ENCODE data around the gene OR4M1. TPM values are rescaled to one million over a fixed set of nuclear protein-coding genes. Genes with fewer than 3 reads are reported as not detected.
"Not testable (repeated sequence)": the region's sequence is repeated elsewhere in the genome, so short reads cannot be mapped to it uniquely, and the experiment has no call there.

OR4M1 gene
- total RNA-seq, 1 donor from 2014 or later = not detected

DNA sequence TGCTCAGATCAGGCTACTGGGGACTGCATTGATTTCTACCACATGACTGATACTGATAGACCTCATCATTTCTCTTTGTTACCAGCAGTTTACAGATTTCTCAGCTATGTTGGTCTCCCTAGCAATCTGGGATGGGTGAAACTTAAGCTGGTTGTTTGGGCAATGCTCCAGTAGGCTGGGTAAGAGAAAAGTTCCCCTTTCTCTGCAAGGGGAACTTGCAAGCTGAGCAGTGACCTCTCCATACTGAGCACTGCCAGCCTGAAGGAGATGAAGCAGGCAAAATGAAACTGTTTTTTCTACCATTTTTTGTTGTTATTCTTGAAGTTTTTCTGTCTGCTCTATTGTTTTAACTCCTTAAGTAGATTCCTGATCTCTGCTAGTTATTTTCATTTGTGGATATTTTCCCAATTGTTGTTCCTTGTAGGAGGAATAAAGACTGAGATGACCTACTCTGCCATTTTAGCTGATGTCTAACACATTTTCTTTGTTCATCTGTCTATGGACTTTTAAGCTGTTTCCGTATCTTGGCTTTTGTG is 1.3 kb upstream of the OR4M1 start:
- Histone ChIP-seq H3K36me3 (no peaks in the 10 kb centered on the region), H3K9me3 (peaks cover 0 to 7% of the 10 kb centered on the region in 2 donors), H3K4me3 (no peak overlapping the region), H3K27me3 (no peaks in the 10 kb centered on the region), H3K27ac (no peak overlapping the region), H3K4me1 (no peaks in the 10 kb centered on the region)
- TF ChIP-seq, protein P1, sequence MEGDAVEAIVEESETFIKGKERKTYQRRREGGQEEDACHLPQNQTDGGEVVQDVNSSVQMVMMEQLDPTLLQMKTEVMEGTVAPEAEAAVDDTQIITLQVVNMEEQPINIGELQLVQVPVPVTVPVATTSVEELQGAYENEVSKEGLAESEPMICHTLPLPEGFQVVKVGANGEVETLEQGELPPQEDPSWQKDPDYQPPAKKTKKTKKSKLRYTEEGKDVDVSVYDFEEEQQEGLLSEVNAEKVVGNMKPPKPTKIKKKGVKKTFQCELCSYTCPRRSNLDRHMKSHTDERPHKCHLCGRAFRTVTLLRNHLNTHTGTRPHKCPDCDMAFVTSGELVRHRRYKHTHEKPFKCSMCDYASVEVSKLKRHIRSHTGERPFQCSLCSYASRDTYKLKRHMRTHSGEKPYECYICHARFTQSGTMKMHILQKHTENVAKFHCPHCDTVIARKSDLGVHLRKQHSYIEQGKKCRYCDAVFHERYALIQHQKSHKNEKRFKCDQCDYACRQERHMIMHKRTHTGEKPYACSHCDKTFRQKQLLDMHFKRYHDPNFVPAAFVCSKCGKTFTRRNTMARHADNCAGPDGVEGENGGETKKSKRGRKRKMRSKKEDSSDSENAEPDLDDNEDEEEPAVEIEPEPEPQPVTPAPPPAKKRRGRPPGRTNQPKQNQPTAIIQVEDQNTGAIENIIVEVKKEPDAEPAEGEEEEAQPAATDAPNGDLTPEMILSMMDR (IDR thresholded peaks at IDR 0.05) = no peak
- DNase-seq (ENCODE audit: low spot score in 2 of 2) = no peak
- intact Hi-C loops (cut with DNase I) = no loop called here

DNA sequence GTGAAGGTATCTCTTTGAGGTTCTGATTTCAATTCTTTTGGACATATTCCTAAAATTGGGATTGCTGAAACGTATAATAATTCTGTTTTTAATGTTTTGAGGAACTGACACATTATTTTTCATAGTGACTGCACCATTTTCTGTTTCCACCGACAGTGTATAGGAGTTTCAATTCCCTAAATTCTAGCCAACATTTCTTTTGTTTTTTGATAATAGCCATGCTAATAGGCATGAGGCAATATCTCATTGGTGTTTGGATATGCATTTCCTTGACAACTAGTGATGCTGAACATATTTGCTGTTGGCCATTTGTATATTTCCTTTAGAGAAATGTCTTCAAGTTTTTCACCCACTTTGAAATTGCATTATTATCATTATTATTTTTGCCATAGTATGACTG is 850 bp upstream of the OR4M1 start:
- H3K4me3 ChIP-seq; DNase-seq (ENCODE audit: low spot score in 2 of 2); intact Hi-C loops (cut with DNase I); H3K9me3 ChIP-seq; H3K4me1 ChIP-seq; H3K27me3 ChIP-seq; H3K36me3 ChIP-seq; H3K27ac ChIP-seq: not testable (repeated sequence)

DNA sequence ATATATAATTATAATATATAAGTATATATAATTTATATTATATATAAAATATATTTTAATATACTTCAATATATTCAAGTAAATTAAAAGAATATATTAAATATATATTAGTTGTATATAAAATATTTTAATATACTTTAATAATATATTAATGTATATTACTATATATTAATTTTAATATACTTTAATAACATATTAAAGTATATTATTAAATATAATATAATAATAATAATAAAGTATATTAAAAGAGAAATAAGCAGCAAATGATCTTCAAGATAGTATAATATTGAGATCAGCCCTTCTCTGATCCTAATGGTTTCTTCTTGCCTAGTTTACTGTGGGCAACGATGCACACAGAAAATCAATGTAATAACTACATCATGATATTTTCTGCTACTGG is 2.3 kb downstream of the OR4M1 start:
- intact Hi-C loops (cut with DNase I) = no loop called here
- no peaks in the 10 kb centered on the region for H3K4me1 ChIP-seq
- no peaks in the 10 kb centered on the region for H3K27me3 ChIP-seq
- no peak overlapping the region for H3K27ac ChIP-seq
- no peaks in the 10 kb centered on the region for H3K36me3 ChIP-seq
- H3K9me3 ChIP-seq = peaks cover 0 to 7% of the 10 kb centered on the region in 2 donors
- no peak overlapping the region for H3K4me3 ChIP-seq
- no peak for DNase-seq (ENCODE audit: low spot score in 2 of 2)
- TF ChIP-seq, protein P1 (IDR thresholded peaks at IDR 0.05) = no peak

DNA sequence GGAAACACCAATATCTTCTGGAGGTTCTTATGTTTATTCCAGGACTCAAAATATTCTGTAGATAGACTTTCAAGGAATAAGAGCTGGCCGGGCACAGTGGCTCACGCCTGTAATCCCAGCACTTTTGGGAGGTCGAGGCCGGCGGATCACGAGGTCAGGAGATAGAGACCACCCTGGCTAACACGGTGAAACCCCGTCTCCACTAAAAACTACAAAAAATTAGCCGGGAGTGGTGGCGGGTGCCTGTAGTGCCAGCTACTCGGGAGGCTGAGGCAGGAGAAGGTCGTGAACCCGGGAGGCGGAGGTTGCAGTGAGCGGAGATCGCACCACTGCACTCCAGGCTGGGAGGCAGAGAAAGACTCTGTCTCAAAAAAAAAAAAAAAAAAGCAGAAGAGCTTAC is 12.5 kb downstream of the OR4M1 start:
- H3K4me1 ChIP-seq; H3K27me3 ChIP-seq; H3K4me3 ChIP-seq; H3K36me3 ChIP-seq; DNase-seq (ENCODE audit: low spot score in 2 of 2); H3K27ac ChIP-seq; H3K9me3 ChIP-seq; intact Hi-C loops (cut with DNase I): not testable (repeated sequence)

DNA sequence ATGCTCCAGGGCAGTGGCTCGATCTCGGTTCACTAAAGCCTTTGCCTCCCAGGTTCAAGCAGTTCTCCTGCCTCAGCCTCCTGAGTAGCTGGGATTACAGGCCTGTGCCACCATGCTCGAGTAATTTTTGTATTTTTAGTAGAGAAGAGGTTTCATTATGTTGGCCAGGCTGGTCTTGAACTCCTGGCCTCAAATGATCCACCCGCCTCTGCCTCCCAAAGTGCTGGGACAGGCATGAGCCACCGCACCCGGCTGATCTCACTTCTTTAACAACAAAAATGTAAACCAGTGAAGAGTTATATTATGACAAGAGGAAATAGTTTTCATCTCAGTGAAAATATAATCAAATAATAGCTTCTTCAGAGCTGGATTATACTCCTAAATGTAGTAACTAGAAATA is 14.0 kb downstream of the OR4M1 start:
- H3K4me1 ChIP-seq = not testable (repeated sequence)

DNA sequence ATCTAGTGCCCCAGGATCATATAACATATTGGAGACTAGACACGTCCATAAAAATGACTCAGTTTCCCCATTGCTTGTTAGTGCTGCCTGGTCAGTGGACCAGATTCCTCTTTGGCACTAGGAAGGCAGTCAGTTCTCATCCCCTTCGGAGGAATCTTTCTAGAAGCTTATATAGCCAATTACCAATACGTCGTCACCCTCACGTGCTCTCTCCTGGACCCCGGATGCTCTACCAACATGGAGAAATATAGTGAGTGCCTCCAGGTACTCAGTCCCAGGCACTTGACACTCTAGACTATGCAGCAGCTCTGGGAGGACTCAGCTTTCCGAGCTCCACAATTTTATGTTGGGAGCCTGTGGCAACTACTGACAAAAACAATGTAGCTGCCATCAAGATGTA is 14.8 kb downstream of the OR4M1 start:
- H3K4me3 ChIP-seq; DNase-seq (ENCODE audit: low spot score in 2 of 2); H3K9me3 ChIP-seq; H3K27me3 ChIP-seq; intact Hi-C loops (cut with DNase I); H3K4me1 ChIP-seq; H3K36me3 ChIP-seq; H3K27ac ChIP-seq: not testable (repeated sequence)

More for the DNA sequence above, 14.0 kb downstream of the OR4M1 start:
- H3K36me3 ChIP-seq; H3K27me3 ChIP-seq; intact Hi-C loops (cut with DNase I); DNase-seq (ENCODE audit: low spot score in 2 of 2); H3K4me3 ChIP-seq; H3K9me3 ChIP-seq; H3K27ac ChIP-seq: not testable (repeated sequence)

DNA sequence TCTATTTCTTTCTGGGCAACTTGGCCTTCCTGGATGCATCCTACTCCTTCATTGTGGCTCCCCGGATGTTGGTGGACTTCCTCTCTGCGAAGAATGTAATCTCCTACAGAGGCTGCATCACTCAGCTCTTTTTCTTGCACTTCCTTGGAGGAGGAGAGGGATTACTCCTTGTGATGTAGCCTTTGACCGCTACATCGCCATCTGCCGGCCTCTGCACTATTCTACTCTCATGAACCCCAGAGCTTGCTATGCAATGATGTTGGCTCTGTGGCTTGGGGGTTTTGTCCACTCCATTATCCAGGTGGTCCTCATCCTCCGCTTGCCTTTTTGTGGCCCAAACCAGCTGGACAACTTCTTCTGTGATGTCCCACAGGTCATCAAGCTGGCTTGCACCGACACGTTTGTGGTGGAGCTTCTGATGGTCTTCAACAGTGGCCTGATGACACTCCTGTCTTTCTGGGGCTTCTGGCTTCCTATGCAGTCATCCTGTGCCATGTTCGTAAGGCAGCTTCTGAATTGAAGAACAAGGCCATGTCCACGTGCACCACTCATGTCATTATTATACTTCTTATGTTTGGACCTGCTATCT is 23.3 kb downstream of the OR4M1 start:
- DNase-seq (ENCODE audit: low spot score in 2 of 2); intact Hi-C loops (cut with DNase I); H3K4me3 ChIP-seq; H3K27ac ChIP-seq; H3K9me3 ChIP-seq; H3K4me1 ChIP-seq; H3K36me3 ChIP-seq; H3K27me3 ChIP-seq: not testable (repeated sequence)

DNA sequence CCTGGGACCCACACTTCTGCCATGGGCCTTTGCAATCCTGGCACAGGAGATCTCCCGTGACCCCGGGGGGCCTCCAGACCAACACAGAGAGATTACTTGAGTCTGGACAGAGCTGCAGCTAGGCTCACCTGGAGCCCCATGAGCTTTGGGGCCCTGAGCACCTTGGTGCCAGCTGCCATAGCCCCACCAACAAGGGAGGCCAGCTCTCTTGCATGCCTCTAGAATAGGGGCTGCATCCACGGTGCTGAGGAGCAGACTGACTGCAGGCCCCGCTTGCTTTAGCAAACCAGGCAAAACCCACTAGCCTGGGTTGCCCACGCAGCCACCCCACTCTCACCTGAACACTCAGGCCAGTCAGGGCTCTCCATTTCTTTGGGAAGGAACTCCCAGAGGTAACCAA is 26.6 kb downstream of the OR4M1 start:
- Histone ChIP-seq H3K27ac (no peak overlapping the region), H3K9me3 (no peaks in the 10 kb centered on the region), H3K36me3 (no peaks in the 10 kb centered on the region), H3K27me3 (no peaks in the 10 kb centered on the region), H3K4me1 (no peaks in the 10 kb centered on the region), H3K4me3 (no peak overlapping the region)
- DNase-seq (ENCODE audit: low spot score in 2 of 2) = no peak
- TF ChIP-seq, protein P1 (IDR thresholded peaks at IDR 0.05) = no peak
- intact Hi-C loops (cut with DNase I) = no loop called here
